ENCODE measurements around the gene LRRC3B. TPM values are rescaled to one million over a fixed set of nuclear protein-coding genes. Genes with fewer than 3 reads are reported as not detected.
"Not testable (repeated sequence)": the region's sequence is repeated elsewhere in the genome, so short reads cannot be mapped to it uniquely, and the experiment has no call there.

LRRC3B gene, protein sequence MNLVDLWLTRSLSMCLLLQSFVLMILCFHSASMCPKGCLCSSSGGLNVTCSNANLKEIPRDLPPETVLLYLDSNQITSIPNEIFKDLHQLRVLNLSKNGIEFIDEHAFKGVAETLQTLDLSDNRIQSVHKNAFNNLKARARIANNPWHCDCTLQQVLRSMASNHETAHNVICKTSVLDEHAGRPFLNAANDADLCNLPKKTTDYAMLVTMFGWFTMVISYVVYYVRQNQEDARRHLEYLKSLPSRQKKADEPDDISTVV
- not detected for total RNA-seq

DNA sequence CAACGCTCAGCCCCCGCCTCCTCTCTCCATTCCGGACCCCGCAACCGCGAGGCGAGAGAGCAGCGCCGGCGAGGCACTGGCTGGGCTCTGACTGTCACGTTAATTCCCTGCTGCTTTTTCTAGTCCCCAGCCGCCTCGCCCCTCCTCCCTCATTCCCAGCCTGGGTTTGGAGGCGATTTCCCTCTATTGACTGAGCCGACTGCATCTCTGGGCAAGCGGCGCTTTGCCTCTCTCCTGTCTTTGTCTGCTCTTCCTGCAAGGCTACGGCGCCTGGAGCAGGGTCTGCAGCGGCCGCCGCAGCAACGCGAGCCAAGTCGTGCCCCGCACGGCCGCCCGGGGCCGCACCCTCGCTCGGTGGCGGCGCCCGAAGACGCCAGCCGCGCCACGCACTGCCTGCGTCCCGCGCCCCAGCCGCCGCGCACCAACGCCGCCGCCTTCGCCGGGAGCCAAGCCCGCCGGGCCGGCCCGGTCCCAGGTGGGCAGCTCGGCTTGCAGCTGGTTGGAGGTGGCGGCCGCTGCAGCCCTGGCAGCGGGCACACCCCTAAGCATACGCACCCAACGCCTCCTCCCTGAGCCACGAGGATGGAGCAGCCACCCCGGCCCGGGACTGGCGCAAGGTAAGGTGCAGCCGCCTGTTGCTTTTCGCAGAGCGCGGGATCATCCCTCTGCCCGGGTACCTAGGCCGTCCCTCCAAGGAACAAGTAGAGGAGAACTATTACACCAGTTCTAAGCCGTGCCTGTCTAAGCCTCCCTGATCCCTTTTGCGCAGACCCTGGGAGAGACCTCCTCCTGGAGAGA, at the start of gene LRRC3B:
LRRC3B (plus strand) TSS at position 152 of the 798 bp plus-strand sequence. CDS start 86,901 bp downstream, outside the sequence.
- ChIA-PET POLR2A (no interaction called here), CTCF (no interaction called here)

DNA sequence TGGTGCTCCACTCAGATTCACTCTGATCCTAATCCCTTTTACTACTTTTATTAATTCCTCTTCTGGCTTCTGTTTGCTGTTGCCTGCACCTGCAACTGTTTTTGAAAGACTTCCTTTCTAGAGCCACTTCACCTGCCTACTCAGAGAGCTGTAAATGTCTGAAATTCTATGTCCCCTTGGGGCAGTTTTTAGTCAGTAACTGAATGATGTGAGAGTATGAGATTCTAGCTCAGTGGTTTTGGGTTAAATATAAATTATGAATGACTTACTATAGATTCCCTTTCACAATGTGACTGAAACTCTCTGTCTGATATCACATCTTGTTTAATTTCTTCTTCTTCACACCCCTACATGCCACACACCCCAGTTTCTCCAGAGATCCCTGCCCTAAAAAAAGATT, 47.8 kb upstream of the LRRC3B start:
- POLR2A ChIA-PET, result no interaction called here
- CTCF ChIA-PET, result no interaction called here

DNA sequence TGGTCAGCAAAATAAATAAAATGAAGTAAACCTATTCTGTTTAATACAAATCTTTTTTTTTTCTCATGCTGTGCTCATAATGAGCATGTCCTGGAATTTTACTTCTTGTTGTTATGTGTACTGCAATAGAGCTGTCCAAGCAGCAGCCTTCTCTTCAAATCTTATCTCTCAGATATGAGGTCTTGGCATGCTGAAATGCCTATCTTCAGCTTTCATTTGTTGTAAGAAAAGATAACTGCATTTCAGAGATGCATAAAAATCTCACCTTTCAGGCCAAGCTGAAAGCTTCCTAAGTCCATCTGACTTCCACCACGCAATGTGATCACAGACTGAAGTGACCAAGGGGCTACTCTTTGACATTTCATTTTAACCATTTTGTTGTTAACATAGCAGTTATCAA, 43.5 kb upstream of the LRRC3B start:
- POLR2A ChIA-PET, result no interaction called here
- CTCF ChIA-PET, result no interaction called here

DNA sequence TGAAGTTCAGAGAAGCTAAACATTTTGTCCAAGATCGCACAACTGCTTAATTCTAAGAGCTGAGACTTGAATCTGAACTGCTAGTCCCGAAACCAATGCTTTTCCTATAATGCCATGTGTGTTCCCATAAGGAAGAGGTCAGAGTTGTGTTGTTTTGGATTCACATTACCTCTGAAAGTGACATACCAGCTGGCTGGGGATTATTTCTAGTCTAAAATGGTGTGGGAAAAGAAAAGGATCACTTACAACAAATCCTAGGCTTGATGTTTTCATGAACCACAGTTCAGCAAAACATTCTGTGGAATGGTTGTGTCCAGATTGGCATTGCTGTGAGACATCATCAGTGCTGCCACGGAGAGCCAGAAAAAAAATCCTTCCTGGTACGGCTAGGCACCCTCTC, 35.0 kb upstream of the LRRC3B start:
- CTCF ChIA-PET, result no interaction called here
- POLR2A ChIA-PET, result no interaction called here

DNA sequence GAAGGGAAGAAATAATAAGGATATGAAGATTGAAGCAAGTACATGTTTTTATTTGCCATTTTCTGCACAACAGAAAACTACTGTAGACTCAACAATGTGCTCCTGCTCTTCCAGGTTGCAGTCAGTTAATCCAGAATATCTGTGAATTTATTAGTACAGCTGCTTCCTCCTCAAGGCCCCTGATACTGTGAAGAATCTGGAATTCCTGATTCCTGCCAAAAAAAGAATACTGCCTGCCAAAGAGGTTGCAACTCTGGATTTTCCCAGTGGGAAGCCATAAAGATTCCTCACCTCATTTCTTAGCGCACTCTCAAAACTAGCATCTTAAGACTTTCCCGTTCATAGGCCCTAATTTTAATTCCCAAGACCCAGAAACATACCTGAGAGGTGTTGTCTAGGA, 33.6 kb upstream of the LRRC3B start:
- CTCF ChIA-PET, result no interaction called here
- POLR2A ChIA-PET, result no interaction called here

DNA sequence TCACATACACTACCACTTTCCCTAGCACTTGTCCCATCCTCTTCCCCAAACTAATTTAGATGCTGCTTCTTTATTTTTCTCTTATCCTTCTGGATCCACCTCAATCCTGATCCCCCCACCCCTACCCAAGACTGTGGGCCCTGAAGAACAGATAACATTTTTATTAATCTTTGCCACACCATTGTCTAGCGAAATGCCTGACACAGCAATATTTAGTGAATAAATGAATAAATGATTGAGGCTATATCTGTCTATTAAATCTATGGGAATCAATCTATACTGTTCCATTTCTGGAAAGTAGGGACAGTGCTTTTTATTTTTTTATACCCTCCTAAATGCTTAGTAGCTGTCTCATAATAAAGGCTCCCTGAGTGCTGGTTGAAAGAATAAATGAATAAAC, 32.9 kb upstream of the LRRC3B start:
- POLR2A ChIA-PET, result no interaction called here
- CTCF ChIA-PET, result no interaction called here

DNA sequence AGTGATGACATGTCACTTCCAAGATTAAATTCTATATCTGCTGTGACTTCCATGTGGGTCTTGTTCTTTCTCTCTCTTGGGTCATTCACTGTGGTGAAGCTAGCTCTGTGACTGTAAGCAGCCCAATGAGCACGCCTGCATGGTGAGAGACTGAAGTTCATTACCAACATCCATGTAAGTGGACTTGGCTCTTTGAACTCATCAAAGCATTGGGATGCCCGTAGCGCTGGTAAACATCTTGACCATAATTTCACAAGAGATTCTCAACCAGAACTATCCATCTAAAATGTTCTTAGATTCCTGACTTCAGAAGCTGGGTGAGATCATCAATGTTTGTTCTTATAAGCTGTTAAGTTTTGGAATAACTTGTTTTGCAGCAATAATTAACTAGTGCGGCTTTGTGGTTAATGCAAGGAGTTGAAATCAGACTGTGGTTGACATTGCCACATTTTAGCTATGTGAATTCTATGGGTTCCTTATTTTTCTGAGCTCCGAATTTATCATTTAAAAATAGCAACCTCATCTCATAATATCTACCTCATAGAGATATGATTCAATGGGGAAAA, 31.6 kb upstream of the LRRC3B start:
- POLR2A ChIA-PET, result no interaction called here
- CTCF ChIA-PET, result no interaction called here

DNA sequence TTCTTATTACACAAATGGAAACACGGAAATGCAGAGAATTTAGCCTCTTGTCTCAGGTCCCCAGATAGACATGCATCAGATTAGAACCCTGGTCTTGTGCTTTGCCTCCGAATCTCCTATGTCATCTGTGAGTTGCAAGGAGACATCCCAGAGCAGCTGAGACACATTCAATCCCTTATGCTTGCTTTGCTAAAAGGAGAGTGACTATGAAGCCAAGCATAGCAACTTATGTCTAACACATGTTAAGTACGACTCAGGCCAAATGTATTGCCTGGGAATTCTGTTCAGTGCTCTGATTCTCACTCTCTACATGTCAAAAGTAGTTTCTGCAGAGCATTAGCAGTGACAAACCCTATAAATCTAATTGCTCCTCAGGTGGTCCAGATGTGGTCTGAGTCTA, 30.6 kb upstream of the LRRC3B start:
- CTCF ChIA-PET, result no interaction called here
- POLR2A ChIA-PET, result no interaction called here

DNA sequence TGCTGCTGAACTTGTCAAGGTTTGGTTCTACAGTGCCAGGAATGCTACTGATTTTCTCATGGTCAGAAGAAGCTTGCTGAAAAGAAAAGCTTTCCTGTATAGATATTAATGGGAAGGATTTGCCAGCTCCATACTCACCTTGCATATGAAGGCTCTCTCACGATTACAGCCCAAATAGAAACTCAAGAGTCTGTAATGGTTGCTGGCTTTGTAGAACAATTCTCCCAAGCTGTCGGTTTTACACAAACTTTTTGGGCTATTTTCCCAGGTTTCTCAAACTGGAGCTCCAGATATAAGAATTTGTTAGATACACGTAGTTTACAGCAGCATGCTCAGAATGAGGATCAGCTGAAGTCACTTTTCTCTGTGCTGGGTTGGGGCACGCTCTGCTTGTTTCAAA, 30.1 kb upstream of the LRRC3B start:
- POLR2A ChIA-PET, result no interaction called here
- CTCF ChIA-PET, result no interaction called here

DNA sequence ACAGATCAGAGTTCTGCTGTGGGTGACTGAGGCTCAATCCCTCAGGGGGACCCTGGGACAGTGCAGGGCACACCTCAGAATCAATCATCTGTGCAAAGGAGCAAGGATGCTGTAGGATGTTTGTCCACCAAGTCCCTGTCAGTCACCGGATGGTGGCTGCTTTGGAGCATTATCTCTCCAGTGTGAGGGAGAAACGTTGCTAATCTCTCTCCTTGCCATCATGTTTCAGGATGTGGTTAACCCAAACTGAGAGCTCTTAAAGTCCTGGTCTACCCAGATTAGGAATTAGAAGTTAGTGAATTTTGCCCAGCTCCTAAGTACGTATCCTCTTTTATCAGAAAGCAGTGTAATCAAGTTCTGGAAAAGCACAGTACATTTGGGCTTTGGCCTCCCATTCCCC, 26.2 kb upstream of the LRRC3B start:
- POLR2A ChIA-PET, result no interaction called here
- CTCF ChIA-PET, result no interaction called here

DNA sequence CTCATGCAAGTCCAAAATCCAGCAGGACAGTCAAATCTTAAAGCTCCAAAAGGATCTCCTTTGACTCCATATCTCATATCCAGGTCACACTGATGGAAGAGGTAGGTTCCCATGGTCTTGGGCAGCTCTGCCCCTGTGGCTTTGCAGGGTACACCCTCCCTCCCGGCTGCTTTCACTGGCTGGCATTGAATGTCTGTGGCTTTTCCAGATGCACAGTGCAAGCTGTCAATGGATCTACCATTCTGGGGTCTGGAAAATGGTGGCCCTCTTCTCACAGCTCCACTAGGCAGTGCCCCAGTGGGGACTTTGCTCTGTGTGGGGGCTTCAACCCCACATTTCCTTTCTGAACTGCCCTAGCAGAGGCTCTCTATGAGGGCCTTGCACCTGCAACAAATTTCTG, 19.3 kb upstream of the LRRC3B start:
- CTCF ChIA-PET, POLR2A ChIA-PET: not testable (repeated sequence)

DNA sequence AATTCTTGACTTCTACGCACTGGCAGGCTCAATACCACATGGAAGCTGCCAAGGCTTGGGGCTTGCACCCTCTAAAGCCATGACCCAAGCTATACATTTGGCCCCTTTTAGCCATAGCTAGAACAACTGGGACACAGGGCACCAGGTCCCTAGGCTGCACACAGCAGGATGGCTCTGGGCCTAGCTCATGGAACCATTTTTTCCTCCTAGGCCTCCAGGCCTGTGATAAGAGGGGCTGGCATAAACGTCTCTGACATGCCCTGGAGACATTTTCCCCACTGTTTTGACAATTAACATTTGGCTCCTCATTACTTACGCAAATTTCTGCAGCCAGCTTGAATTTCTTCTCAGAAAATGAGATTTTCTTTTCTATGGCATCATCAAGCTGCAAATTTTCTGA, 18.8 kb upstream of the LRRC3B start:
- POLR2A ChIA-PET, CTCF ChIA-PET: not testable (repeated sequence)

DNA sequence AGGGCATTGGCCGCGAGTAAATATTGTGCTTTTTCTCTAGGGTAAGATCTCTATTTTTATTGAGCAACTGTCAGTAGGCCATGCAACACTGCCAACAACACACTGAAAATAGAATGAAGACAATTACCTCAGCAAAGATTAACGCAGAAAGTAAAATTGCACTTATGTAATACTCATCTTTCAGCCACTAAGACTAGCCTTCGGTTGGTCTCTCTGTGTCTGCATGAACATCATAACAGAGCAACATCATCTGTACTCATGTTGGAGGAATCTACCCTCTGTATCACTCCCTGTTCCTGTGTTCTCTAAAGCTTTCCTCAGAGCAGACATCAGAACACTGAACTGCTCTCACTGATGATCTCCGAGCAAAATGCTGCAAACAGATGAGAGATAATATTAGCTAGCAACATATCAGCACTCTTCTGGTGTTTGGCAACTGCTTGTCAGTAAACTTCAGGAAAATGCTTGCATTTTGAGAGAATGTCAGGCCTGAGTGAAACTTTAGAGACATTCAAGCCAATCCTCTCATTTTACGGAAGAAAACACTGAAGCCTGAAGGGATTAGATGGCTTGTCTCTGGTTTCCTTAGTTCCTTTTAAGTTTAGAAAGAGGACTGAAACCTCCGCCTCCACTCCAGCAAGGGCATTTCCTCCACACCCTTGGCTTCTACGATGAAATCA, 8.4 kb upstream of the LRRC3B start:
- CTCF ChIA-PET, result no interaction called here
- POLR2A ChIA-PET, result no interaction called here

DNA sequence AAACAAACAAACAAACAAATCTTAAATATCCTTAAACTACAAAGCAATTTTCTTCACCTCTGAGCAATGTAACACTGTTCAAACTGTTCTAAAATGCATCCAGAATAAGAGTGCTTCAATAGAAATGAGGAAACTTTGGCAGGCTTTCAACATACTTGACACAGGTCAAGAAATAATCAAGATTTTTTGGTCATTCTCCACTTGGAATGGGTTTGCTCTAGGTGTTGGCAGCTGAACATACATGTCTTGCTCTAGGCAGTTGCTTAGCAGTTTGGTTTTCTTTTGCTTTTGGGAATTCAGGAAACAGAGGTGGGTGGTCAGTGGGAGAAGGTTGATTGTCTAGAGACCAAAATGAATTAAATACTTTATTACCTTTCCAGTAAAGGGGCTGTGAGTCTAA, 1.4 kb upstream of the LRRC3B start:
- CTCF ChIA-PET, result no interaction called here
- POLR2A ChIA-PET, result no interaction called here

DNA sequence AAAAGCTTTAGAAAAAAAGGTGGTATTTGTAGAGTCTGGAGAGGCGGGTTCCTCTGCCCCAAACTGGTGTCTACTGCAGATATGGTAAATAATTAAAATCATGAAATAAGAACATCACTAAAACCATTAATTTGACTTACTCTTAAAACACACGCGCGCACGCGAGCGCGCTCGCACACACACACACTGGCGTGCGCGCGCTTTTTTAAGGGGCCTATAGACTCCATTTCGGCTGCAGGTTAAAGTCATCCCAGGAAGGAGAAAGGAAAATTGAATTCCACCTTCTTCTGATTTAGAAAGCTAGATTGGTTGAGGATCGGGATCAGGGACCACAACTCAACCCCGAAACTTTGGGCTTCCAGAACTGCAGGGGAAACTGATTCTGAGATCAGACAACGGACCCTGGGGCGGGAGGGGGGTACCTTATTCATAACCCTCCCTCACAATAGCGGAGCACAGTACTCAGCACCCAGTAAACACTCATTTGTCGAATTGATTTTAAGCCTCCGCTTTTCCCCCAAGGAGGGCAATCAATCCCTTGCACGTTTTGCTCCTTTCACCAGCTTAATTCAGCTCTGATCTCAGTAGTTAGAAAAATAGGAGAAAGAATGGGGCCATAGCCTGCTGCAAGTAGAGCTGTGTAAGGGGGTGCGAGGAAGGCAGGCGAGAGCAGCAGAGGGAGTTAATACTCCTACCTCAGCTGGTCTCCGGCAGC, 509 bp upstream of the LRRC3B start:
- CTCF ChIA-PET, result no interaction called here
- POLR2A ChIA-PET, result no interaction called here

DNA sequence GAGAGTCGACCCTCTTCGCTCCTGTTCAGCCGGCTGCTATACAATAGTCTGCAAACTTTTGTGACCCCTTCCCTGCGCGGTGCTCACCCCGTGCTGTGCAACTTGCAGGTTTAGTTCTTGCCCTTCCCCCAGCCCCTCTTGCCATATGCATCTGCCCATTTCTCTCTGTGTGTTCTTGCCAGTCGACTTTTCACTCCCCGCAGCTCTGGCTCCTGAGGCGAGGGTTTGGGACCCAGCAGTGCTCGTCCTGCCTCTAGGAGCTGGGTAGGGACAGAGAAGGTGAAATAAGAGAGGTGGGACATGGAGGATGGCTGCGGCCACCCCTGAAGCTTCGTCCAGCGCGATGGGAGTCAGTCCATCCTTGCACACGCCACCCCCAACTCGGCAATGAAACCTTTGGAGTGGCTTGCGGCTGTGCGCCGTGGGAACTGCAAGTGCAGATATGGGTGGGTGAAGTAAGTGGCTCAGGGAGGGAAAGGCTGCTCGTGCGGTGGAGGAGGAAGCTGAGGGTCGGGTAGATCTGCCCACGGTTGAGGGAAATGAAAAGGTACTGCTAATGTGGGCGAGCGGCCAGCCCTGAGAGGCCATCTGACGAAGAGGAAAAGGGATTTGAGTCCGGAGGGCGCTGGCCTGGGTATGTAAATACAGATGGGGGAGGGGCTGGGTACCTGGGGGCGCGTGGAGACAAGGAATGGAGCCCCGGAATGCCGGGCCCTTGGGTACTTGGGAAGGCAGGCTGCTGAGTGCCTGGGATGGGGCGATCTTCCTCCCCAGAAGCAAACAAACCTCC, 1.0 kb downstream of the LRRC3B start:
- ChIA-PET POLR2A (no interaction called here), CTCF (no interaction called here)

DNA sequence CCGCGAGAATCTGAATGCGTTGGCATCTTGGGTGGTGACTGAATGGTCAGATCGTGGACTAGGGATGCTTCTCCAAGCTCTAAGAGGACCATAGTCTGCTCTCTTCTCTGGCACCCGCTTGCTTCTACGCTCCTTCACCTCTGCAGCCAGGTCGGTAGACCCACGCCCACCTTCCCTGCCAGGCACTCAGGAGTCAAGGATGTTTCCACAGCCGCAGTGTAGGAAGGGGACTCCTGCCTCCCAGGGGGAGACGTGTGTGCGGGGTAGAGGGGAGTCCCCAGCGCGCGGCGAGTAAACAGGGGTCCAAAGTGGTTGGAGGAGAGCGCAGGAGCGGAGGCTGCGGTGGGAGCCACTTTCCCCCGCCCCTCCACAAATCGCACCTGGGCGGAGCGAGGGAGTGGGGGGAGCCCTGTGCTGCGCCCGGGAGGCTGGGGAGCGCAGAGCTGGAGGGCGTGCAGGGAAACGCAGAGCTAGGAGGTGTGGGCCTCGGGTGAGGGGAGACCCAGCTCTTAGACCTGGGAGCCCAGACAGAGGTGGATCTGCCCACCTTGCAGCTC, 1.7 kb downstream of the LRRC3B start:
- ChIA-PET CTCF (no interaction called here), POLR2A (no interaction called here)

DNA sequence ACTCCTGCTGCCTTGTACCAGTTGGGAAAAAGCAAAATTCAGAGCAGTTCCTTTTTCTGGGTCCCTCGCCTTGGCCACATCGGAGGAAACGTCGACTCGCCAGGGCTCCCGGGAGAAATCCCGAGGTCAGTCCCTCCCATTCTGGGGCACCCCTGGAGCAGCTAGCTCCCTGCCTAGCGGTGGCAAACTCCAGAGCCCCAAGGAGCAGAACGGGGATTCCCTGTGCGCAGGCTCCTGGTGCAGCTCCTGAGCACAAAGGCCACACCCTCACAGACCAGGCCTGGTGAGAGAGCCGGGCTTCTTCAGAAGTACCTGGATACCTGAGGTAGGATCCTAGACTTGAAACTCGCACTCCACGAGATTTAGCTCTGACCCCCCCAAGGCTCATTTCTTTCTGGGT, 2.6 kb downstream of the LRRC3B start:
- CTCF ChIA-PET, result no interaction called here

DNA sequence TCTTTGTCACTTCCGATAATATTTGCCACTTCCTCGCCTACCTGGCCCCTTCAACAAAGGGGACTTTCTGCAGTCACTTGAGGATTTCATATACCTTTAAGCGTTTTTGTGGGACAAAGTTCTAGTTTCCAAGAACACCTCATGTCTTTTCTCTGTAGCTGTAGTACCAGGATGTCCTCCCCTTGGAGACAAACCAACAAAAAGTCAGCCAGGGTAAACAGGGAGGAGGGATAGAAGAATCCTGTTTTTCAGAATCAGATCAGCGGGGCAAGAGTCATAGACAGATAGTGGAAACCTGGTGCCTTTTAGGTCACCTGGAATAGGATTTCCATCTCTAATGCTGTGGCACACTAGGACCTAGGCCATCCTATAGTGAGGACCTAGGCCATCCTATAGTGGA, 4.5 kb downstream of the LRRC3B start:
- POLR2A ChIA-PET, result no interaction called here
- CTCF ChIA-PET, result no interaction called here

More for the DNA sequence above, 2.6 kb downstream of the LRRC3B start:
- POLR2A ChIA-PET, result no interaction called here

DNA sequence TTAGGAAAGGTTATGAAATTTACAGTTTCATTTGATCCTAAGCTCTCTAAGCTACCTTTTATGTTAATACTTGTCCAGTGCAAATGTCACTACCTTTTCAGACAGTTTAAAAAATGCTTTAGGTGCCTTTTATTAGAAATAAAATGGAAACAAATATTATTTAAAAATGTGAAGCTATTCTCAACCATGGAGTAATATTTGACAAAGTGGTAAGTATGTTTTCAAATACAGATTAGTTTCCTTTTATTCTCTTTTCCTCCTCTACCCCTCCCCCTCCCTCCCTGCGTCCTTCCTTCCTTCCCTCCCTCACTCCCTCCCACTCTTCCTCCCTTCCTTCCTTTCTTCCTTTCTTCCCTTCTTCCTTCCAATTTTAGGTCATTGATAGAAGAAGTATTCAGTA, 6.3 kb downstream of the LRRC3B start:
- POLR2A ChIA-PET, result no interaction called here

More for the DNA sequence above, 6.3 kb downstream of the LRRC3B start:
- CTCF ChIA-PET, result no interaction called here
